Kidney (tissue), 14 donors: ENCODE results near the gene PHF21A. TPM values are rescaled to one million over a fixed set of nuclear protein-coding genes. Genes with fewer than 3 reads are reported as not detected.

Experiments used
- DNase-seq, 5 donors: peaks; one replicate each; pipeline ENCODE4 v3.0.0-alpha.2; 2013 to 2020
- FAIRE-seq: peaks from 2 replicates; lab custom pipeline; 2012; peaks lifted over from hg19 to GRCh38; lab: Jason Lieb, UNC
- H3K27ac ChIP-seq, 2 donors: one replicate each; pipeline ENCODE4 v1.7.0; 2013; ENCODE audit warnings: low read depth in 2 of 2, low read length in 2 of 2, inconsistent platforms in 1 of 2
- H3K27me3 ChIP-seq: one replicate; pipeline ENCODE4 v1.7.1; 2013; ENCODE audit warnings: low read length, inconsistent platforms; ENCODE audit not compliant: control insufficient read depth, insufficient read depth
- H3K36me3 ChIP-seq, 3 donors: one replicate each; pipeline versions ENCODE4 v1.7.0 to v1.7.1; 2013; ENCODE audit warnings: low read length in 3 of 3, control low read depth in 1 of 3, inconsistent platforms in 1 of 3; ENCODE audit not compliant: insufficient read depth in 3 of 3, control insufficient read depth in 2 of 3
- H3K4me1 ChIP-seq, 3 donors: one replicate each; pipeline versions ENCODE4 v1.7.0 to v1.7.1; 2013; ENCODE audit warnings: low read length in 3 of 3, inconsistent platforms in 1 of 3, low read depth in 1 of 3; ENCODE audit not compliant: control insufficient read depth in 2 of 3, insufficient read depth in 2 of 3
- H3K4me3 ChIP-seq, 3 donors: one replicate each; pipeline versions ENCODE4 v1.7.0 to v1.8.1; 2013; ENCODE audit warnings: low read length in 3 of 3, control low read depth in 1 of 3, inconsistent platforms in 1 of 3
- H3K9ac ChIP-seq, 3 donors: one replicate each; pipeline versions ENCODE4 v1.7.0 to v1.7.1; 2013; ENCODE audit warnings: low read length in 3 of 3, control low read depth in 1 of 3, inconsistent platforms in 1 of 3
- H3K9me3 ChIP-seq, 3 donors: one replicate each; pipeline versions ENCODE4 v1.7.0 to v1.7.1; 2013; ENCODE audit warnings: low read length in 3 of 3, control low read depth in 1 of 3, inconsistent platforms in 1 of 3; ENCODE audit not compliant: control insufficient read depth in 2 of 3, insufficient read depth in 1 of 3
- CTCF ChIP-seq: IDR thresholded peaks from 3 replicates; pipeline ENCODE4 v1.5.1; 2012; ENCODE audit warnings: mild to moderate bottlenecking, moderate library complexity, borderline replicate concordance; ENCODE audit not compliant: insufficient read depth; ENCODE audit errors: extremely low read depth
- intact Hi-C: fragments of 100-400 bp; cut with DNase I; formaldehyde crosslinking; loops from one replicate; pipeline ENCODE4 v1.11.1; 2022
- polyA plus RNA-seq: library from polyadenylated mRNA; stranded (reverse); fragments of 350-450 nt; fragmentation: Illumina TruSeq; extraction: RNeasy Lipid Tissue Mini Kit (QIAGEN cat#74804); gene quantifications from one replicate; pipeline ENCODE4 v1.2.3, GENCODE V29; 2014; ENCODE audit warnings: low read depth, low replicate concordance; ENCODE audit not compliant: insufficient read depth
- total RNA-seq: library from RNA; stranded (reverse); fragmentation: NEBNext Ultra II Directional; extraction: Animal tissue kit (Norgen Biotek cat#: 25700); gene quantifications from one replicate; pipeline ENCODE4 v1.2.1, GENCODE V29; 2021
- donor health status: control.
- donor health status: control.
- donor health status: control.
- donor health status: control.
- donor health status: control.
- donor health status: DM: yes; HTN: yes; CAD: no.
- donor health status: Normal renal cell carcinoma (clear cell type).

PHF21A gene
- total and polyA plus RNA-seq, 2 donors from 2014 or later, result 9.6 to 48.2 TPM

GRCh38 chr11:45887587-45887986 is 233.7 kb downstream of the PHF21A start:
- DNase-seq (peak in 2 of 5 donors; percentile 17 to 48), FAIRE-seq (no peak)
- Histone ChIP-seq H3K36me3 (no peaks in the 10 kb centered on the region), H3K9ac (no peak overlapping the region), H3K4me3 (no peak overlapping the region), H3K27ac (no peak overlapping the region), H3K9me3 (no peaks in the 10 kb centered on the region), H3K27me3 (no peaks in the 10 kb centered on the region), H3K4me1 (peaks cover 0 to 2% (median 0%) of the 10 kb centered on the region in 3 donors)
- no peak for TF ChIP-seq CTCF
- intact Hi-C loops, result no loop called here

GRCh38 chr11:45886816-45887520 is 234.3 kb downstream of the PHF21A start:
- peaks cover 0 to 2% (median 0%) of the 10 kb centered on the region in 3 donors for H3K4me1 ChIP-seq
- no peak overlapping the region for H3K4me3 ChIP-seq
- TF ChIP-seq CTCF, result no peak
- H3K27me3 ChIP-seq, result no peaks in the 10 kb centered on the region
- peaks cover 0 to 4% (median 2%) of the 10 kb centered on the region in 3 donors for H3K36me3 ChIP-seq
- peak in 1 of 5 donors; percentile 40 for DNase-seq
- FAIRE-seq, result no peak
- no peak overlapping the region for H3K9ac ChIP-seq
- H3K27ac ChIP-seq, result no peak overlapping the region
- intact Hi-C loops, result no loop called here
- H3K9me3 ChIP-seq, result no peaks in the 10 kb centered on the region

GRCh38 chr11:45885921-45886721 is 235.1 kb downstream of the PHF21A start:
- no peaks in the 10 kb centered on the region for H3K27me3 ChIP-seq
- FAIRE-seq (no peak), DNase-seq (peak in 4 of 5 donors; percentile 13 to 79 (median 46))
- no peak for TF ChIP-seq CTCF
- peaks cover 2 to 13% (median 3%) of the 10 kb centered on the region in 3 donors for H3K36me3 ChIP-seq
- no peaks in the 10 kb centered on the region for H3K9me3 ChIP-seq
- peaks cover 0 to 3% (median 0%) of the 10 kb centered on the region in 3 donors for H3K4me1 ChIP-seq
- intact Hi-C loops, result no loop called here
- peak overlapping the region in 1 of 3 donors; percentile 49 for H3K4me3 ChIP-seq
- no peak overlapping the region for H3K27ac ChIP-seq
- H3K9ac ChIP-seq, result peak overlapping the region in 1 of 3 donors; percentile 19
